Loucy (cell line): Measurements from ENCODE around the gene NMNAT2.

ENCODE experiments used
- EZH2phosphoT487 ChIP-seq: fragments of 200-600 bp; IDR thresholded peaks from 2 replicates; pipeline ENCODE4 v1.6.1; 2018; ENCODE audit warnings: antibody characterized with exemption, mild to moderate bottlenecking, moderate library complexity, borderline replicate concordance
- TF ChIP-seq, protein P1 (sequence below): fragments of 200-600 bp; sonication (generic); conservative IDR thresholded peaks from 2 replicates; pipeline ENCODE4 v1.5.1; 2014; ENCODE audit warnings: mild to moderate bottlenecking, antibody characterized with exemption, low read length

DNA sequence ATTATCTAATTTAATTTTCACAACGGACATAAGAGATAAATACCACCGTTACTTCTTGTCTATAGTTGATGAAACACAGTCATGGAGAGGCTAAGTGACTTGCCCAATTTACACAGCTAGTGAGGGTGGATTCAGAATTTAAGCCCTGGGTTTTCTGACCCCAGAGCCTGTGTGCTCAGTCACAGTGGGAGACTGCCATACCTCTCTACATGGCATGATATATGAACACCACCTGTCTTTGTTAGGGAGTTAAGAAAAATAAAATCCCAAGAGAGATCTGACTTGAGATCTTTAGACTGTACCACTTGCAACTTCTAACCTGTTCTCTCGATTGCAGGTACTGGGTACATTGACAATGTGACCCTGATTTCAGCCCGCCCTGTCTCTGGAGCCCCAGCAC, 191.8 kb downstream of the NMNAT2 start:
- TF ChIP-seq, protein P1, sequence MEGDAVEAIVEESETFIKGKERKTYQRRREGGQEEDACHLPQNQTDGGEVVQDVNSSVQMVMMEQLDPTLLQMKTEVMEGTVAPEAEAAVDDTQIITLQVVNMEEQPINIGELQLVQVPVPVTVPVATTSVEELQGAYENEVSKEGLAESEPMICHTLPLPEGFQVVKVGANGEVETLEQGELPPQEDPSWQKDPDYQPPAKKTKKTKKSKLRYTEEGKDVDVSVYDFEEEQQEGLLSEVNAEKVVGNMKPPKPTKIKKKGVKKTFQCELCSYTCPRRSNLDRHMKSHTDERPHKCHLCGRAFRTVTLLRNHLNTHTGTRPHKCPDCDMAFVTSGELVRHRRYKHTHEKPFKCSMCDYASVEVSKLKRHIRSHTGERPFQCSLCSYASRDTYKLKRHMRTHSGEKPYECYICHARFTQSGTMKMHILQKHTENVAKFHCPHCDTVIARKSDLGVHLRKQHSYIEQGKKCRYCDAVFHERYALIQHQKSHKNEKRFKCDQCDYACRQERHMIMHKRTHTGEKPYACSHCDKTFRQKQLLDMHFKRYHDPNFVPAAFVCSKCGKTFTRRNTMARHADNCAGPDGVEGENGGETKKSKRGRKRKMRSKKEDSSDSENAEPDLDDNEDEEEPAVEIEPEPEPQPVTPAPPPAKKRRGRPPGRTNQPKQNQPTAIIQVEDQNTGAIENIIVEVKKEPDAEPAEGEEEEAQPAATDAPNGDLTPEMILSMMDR, result no peak
- no peak for TF ChIP-seq EZH2phosphoT487
